ENCODE results near the gene HTRA3.
"Not testable (repeated sequence)": the region's sequence is repeated elsewhere in the genome, so short reads cannot be mapped to it uniquely, and the experiment has no call there.

The HTRA3 gene

DNA sequence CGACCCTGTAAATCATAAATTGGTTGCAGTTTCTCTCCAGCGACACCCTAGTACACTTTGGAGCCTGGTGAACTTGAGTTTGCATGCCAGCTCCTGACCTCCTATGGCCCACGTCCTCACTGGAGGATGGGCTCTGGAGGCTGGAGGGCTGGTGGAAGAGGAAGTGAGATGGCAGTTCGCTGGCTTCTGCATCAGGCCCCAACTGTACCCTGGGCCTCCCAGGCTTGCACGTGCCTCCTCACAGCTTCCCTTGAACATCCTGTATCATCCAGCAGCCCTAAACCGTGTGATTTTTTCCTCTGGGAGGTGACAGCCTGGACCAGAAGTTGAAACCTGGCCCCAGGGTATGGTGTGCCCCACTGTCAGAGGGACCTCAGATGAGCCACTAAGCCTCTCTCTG is 78.5 kb downstream of the HTRA3 start:
- no peak for DNase-seq

DNA sequence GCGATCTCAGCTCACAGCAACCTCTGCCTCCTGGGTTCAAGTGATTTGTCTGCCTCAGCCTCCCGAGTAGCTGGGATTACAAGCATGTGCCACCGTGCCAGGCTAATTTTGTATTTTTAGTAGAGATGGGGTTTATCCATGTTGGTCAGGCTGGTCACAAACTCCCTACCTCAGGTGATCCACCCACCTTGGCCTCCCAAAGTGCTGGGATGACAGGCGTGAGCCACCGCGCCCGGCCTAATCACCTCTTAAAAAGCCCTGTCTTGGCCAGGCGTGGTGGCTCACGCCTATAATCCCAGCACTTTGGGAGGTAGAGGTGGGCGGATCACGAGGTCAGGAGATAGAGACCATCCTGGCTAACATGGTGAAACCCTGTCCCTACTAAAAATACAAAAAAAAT is 79.7 kb downstream of the HTRA3 start:
- DNase-seq = not testable (repeated sequence)

DNA sequence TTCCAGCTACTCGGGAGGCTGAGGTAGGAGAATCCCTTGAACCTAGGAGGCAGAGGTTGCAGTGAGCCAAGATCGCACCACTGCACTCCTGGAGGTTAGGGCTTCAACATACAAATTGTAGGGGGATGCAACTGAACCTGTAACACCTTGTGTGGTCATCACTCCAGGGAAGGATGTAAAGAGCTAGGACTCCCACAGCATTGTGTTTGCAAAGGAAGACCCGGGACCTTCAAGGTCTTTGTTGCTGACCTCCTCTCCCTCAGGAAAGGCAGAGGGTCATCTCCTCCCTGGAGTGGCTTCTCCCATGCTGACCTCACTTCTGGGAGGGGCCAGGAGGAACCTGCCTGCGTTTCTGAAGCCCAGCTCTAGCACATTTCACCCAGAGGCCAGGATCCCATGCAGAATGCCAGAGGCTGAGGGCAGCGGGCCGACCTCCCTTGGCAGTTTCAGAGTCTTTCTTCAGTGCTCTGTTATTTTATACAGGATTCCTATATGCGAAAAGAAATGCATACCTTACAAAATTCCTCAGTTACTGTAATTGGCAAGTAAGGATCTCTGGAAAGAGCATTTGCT is 80.2 kb downstream of the HTRA3 start:
- DNase-seq = no peak

DNA sequence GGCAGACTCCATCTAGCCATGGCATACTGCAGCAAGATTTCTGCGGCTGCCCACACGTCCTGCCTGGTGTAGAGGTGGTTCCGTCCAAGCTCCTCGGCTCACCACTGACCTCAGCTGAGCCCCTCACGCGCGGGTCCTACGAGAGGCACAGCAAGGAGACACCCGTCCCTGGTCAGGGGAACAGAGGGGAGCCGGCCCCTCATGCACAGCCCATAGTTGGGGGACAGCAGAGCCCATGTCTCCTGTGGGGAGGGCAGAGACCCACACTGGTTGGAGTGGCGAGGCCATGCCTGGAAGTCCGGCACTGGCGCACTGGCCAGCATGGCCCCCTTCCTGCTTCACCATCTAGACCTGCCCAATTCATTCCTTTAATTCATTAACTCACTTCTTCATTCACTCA is 80.8 kb downstream of the HTRA3 start:
- no peak for DNase-seq

DNA sequence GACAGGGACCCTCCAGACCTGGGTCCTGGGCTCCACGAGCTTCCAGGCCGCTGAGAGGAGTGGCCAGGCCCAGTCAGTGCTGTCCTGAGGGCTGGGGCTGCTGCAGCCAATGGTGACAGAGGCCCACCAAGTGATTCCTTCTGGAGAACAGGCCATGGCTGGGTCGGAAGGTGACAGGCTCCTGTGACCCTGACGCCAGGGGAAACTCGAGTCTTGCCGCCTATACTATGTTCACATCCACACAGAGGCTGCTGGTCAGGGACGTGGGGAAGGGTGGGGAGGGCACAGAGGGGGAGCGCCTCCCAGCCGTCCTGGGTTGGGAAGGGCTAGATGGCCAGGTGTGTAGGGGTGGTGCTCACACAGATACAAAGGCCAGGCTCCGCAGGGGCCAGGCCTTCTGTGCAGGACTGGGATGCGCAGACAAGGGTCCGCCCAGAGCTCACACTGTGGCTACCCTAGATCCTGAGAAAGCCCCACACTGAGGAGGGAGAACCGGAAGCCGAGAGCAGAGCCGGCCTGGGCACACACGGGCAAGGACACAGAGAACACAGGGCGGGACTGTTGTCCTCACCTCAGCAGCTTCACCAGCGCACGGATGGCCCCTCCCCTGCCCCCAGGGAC is 81.4 kb downstream of the HTRA3 start:
- no peak for DNase-seq

DNA sequence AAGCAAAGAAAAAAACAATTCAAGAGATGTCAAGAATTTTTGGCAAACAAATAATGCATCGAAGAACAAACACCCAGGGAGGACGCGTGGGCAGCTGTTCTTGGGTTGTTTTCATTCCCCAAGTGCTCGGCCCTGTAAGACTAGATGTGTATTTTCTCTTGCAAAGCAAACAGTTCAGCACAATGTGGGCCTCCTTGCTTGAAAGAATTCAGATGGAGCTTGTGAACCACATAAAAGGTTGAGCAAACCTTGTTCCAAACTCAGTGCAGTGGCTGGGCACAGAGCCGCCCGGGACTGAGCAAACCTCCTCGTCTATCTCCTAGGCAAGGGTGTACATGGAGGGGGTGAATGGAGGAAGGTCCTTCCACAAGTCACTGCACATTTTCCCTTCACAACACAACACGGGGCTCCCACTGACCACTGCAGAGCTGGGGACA is 82.4 kb downstream of the HTRA3 start:
- no peak for DNase-seq

DNA sequence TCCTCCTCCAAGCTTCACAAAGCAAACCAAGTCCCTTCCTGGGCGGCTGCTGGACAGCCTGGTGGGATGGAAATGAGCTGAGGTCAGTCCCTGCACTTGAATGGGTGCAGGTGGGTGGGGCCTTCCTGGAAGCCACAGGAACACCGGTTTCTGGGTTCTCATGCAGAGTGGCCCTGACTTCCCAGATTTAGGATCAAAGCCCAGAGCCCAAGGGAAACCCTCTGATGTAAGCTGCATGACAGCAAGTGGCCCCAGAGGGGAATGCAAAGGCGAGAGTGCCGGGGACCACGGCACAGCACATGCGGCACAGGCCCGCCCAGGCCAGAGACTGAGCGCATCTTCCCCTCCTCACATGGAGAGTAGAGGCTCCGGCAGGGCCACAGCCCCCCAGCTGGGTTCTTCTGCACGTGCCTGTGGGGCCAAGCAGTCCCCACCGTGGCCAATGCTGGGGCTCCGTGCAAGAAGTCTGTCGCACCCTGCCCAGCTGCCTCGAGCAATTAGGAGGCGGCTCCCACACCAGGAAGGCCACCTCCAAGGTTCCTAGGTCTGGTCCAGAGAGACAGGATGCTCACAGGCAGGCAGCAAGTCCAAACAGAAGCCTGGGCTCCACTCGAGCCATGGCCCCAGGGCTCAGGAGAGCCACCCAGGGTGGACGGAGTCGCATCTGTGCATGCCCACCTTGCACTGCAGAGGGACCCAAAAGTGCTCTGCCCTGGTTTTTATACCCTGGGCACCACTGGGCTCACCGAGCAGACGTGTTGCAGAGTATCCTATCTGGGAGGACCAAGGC is 83.0 kb downstream of the HTRA3 start:
- no peak for DNase-seq

DNA sequence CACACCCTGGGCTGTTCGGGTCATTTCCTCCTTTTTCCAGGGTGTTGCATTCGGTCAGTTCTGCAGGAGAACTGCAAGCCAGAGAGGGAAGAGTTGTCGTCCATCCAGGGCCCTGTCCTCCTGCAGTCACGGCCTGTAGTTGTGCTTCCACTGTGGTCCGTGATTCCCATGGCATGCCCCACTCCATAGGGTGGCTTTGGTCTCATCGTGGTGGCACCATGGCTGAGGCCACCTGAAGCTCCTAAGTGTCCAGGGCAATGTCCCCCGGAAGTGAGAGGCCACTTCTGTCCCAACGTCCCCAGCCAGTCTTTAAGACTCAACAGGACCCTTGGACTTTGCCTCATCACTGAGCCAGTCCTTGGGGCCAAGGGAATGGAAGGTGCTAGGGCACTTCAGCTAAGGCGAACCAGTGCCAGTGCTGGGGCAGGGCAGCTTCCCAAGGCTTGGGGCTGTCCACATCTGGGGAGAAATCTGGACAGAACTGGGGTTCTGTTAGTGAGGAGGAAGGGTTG is 83.7 kb downstream of the HTRA3 start:
- no peak for DNase-seq

DNA sequence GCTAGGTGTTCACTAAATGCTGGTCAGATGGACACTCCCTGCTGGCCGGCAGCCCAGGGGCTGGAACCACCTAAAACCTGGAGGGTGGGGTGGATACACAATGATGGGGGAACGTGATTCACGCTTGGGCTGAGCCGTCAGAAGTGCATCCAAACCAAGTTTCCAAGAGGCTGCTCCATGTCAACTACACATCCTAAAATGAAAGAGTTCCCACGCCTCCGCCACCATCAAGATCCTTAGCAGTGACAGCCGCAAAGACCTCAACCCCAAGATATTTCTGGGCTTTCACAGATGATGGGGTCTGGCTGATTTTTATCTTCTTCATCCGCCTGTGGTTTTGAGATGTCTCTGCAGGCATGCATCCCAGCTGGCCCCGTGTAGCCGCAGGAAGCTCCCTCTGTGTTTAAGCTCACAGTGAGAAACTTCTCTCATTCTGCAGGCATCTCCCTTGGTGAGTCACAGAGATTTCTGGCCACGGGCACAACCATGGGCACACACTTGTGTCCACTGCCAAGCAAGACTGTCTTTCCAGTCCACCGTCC is 84.4 kb downstream of the HTRA3 start:
- peak; percentile 67 for DNase-seq

DNA sequence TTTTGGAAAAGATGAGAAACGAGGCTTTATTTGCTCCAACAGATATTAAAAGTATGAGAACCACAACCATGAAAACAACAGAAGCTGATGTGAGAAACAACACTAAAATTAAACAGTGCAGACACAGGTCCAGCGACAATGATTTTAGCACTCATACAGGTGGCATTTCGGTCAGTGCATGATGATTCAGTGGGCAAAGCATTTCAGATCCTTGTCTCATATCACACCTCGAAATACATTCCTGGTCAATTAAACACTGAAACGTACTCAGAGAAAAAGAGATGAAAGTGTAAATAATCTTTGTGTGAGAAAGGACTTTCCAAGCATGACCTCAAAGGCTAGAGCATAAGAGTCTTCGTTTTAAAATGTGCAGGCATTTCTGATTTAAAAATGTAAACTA is 85.8 kb downstream of the HTRA3 start:
- DNase-seq = no peak

DNA sequence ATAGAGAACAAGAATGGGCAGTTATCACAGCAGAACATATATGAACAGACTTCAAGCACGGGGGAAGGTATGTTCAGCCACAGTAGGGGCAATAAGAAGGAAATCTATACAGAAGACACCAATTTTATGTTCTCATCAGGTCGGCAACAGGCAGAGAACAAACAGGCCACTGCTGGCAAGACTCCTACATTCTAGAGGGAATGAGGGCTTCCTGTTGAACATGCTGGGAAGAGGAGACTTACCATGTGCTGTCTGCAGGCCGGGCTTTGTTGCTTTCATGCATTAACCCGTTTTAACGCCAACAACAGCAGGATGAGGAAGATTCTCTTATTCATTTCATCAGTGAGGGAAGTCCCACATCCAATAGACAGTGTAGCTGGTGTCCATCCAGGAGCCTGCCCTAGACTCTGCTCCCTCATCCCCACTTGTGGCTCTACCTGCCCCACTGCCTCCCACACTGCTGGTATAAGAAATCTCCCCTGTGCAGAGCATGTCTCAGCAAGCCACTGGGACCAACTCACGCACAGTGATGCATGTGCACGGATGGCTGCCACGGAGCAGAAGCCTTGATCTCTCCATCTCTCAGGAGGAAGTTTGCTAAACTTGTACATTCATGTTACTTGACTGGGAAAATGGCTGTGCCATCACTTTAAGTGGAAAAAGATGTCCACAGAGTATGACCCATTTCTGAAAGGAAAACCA is 86.5 kb downstream of the HTRA3 start:
- peak; percentile 41 for DNase-seq
